HL-60 (cell line): ENCODE data around the gene KIF11.

Source experiments
- CTCF ChIP-seq: IDR thresholded peaks from one replicate; pipeline ENCODE4 v1.5.1; 2011; ENCODE audit warnings: low read length, control low read depth, inconsistent platforms; ENCODE audit not compliant: insufficient read depth
- GABPA ChIP-seq: IDR thresholded peaks from 2 replicates; pipeline ENCODE4 v1.6.1; 2012; ENCODE audit warnings: low read depth
- POLR2AphosphoS5 ChIP-seq: IDR thresholded peaks from 2 replicates; pipeline ENCODE4 v1.6.1; 2012; ENCODE audit warnings: low read depth
- REST ChIP-seq: IDR thresholded peaks from 2 replicates; pipeline ENCODE4 v1.6.1; 2012; ENCODE audit warnings: low read depth; ENCODE audit not compliant: insufficient replicate concordance
- SPI1 ChIP-seq: IDR thresholded peaks from 2 replicates; pipeline ENCODE4 v1.6.1; 2012; ENCODE audit warnings: low read depth, mild to moderate bottlenecking, borderline replicate concordance

GRCh38 chr10:92547676-92548075, 45.3 kb upstream of the KIF11 start:
- no peak for TF ChIP-seq CTCF
- no peak for TF ChIP-seq POLR2AphosphoS5
- TF ChIP-seq GABPA = no peak
- no peak for TF ChIP-seq REST
- TF ChIP-seq SPI1 = no peak
